Endodermal cell (in vitro differentiated cells): ENCODE measurements around the gene CLHC1. TPM values are rescaled to one million over a fixed set of nuclear protein-coding genes. Genes with fewer than 3 reads are reported as not detected.

ENCODE experiments used
- DNase-seq: peaks from one replicate; pipeline ENCODE4 v3.0.0-alpha.2; 2017
- H3K27ac ChIP-seq: 2 replicates; pipeline ENCODE4 v1.5.1; 2013; ENCODE audit warnings: mild to moderate bottlenecking, low read depth, low read length, moderate library complexity
- H3K27me3 ChIP-seq: 2 replicates; pipeline ENCODE4 v1.6.1; 2013; ENCODE audit warnings: mild to moderate bottlenecking, low read length, moderate library complexity; ENCODE audit not compliant: insufficient read depth, control insufficient read depth, poor library complexity, severe bottlenecking
- H3K36me3 ChIP-seq: 2 replicates; pipeline ENCODE4 v1.7.0; 2013; ENCODE audit warnings: mild to moderate bottlenecking, low read length, moderate library complexity; ENCODE audit not compliant: control insufficient read depth, insufficient read depth
- H3K4me1 ChIP-seq: one replicate; pipeline ENCODE4 v1.7.0; 2013; ENCODE audit warnings: low read length; ENCODE audit not compliant: control insufficient read depth, insufficient read depth
- H3K4me3 ChIP-seq: 2 replicates; pipeline ENCODE4 v1.5.1; 2013; ENCODE audit warnings: mild to moderate bottlenecking, low read length, moderate library complexity
- H3K9ac ChIP-seq: 2 replicates; pipeline ENCODE4 v1.6.1; 2013; ENCODE audit warnings: mild to moderate bottlenecking, low read length, moderate library complexity; ENCODE audit not compliant: poor library complexity, severe bottlenecking; ENCODE audit errors: extremely low read depth
- H3K9me3 ChIP-seq: 2 replicates; pipeline ENCODE4 v1.6.1; 2013; ENCODE audit warnings: mild to moderate bottlenecking, low read length, moderate library complexity; ENCODE audit not compliant: control insufficient read depth
- H3K27ac Mint-ChIP-seq: 2 replicates; pipeline ENCODE4 v1.8.0; 2020; ENCODE audit warnings: mixed read lengths
- H3K27me3 Mint-ChIP-seq: 2 replicates; pipeline ENCODE4 v1.8.0; 2021; ENCODE audit warnings: mild to moderate bottlenecking, mixed read lengths; ENCODE audit not compliant: insufficient read depth
- H3K36me3 Mint-ChIP-seq: 2 replicates; pipeline ENCODE4 v1.8.0; 2020; ENCODE audit warnings: low read depth, mixed read lengths
- H3K4me1 Mint-ChIP-seq: 2 replicates; pipeline ENCODE4 v1.8.0; 2020; ENCODE audit warnings: mixed read lengths
- H3K4me3 Mint-ChIP-seq: 2 replicates; pipeline ENCODE4 v1.8.0; 2020; ENCODE audit warnings: mild to moderate bottlenecking, moderate library complexity, mixed read lengths
- H3K9me3 Mint-ChIP-seq: 2 replicates; pipeline ENCODE4 v1.8.0; 2020; ENCODE audit warnings: mild to moderate bottlenecking, mixed read lengths
- WGBS, 2 experiments: methylation state at CpG; one replicate each; pipeline versions ENCODE4 v1.1.5 to v1.1.7; 2013; ENCODE audit warnings: missing lambda C conversion rate in 2 of 2, mixed read lengths in 1 of 2; ENCODE audit not compliant: insufficient coverage in 1 of 2, insufficient read length in 1 of 2; 5-methylcytosine and 5-hydroxymethylcytosine counted together
- total RNA-seq, 2 donors: library from RNA; stranded (reverse); fragmentation: NEBNext Ultra II Directional in 1 of 2; extraction: Animal tissue kit (Norgen Biotek cat#: 25700) in 1 of 2; gene quantifications; 2 replicates in 1 of 2; 3 replicates in 1 of 2; pipeline ENCODE4 v1.2.1, GENCODE V29; 2021
- TF ChIP-seq, protein P1 (sequence below): fragments of 200-600 bp; sonication (generic); conservative IDR thresholded peaks from 2 replicates; pipeline ENCODE4 v1.5.0; 2021; ENCODE audit warnings: antibody characterized with exemption, mild to moderate bottlenecking

CLHC1 gene
- total RNA-seq, 2 donors from 2014 or later: 15.4 to 17.9 TPM

DNA sequence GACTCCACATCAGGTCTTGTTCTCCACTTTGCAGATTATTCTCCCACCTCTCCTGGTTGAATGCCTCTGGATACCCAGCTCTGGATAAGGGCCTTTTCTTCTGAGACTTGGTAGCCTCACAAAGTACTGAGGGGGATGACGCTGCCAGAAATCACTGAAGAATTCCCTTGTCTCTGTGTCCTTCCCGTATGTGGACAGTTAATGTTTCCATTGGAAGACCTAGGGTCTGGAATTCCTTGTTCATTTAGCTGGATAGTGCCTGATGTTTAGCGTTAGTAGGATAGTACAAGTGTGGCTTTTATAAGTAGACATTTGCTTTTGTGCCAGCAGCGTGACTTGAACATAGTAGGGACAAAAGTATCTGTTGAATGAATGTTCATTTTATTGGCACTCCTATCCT is 76.9 kb downstream of the CLHC1 start:
- no peak overlapping the region for H3K27ac Mint-ChIP-seq
- H3K4me3 Mint-ChIP-seq: no peak overlapping the region
- Histone ChIP-seq H3K4me1 (peaks cover 15% of the 10 kb centered on the region), H3K27ac (no peak overlapping the region), H3K9ac (no peak overlapping the region), H3K4me3 (no peak overlapping the region), H3K9me3 (no peaks in the 10 kb centered on the region), H3K27me3 (peaks cover 9% of the 10 kb centered on the region), H3K36me3 (no peaks in the 10 kb centered on the region)
- no peaks in the 10 kb centered on the region for H3K36me3 Mint-ChIP-seq
- peaks cover 35% of the 10 kb centered on the region for H3K4me1 Mint-ChIP-seq
- no peak for DNase-seq
- 93 to 100% methylated on average over 2 to 4 of the region's 4 CpGs for WGBS, 2 experiments
- TF ChIP-seq, protein P1, sequence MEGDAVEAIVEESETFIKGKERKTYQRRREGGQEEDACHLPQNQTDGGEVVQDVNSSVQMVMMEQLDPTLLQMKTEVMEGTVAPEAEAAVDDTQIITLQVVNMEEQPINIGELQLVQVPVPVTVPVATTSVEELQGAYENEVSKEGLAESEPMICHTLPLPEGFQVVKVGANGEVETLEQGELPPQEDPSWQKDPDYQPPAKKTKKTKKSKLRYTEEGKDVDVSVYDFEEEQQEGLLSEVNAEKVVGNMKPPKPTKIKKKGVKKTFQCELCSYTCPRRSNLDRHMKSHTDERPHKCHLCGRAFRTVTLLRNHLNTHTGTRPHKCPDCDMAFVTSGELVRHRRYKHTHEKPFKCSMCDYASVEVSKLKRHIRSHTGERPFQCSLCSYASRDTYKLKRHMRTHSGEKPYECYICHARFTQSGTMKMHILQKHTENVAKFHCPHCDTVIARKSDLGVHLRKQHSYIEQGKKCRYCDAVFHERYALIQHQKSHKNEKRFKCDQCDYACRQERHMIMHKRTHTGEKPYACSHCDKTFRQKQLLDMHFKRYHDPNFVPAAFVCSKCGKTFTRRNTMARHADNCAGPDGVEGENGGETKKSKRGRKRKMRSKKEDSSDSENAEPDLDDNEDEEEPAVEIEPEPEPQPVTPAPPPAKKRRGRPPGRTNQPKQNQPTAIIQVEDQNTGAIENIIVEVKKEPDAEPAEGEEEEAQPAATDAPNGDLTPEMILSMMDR: no peak
- H3K27me3 Mint-ChIP-seq: peaks cover 18% of the 10 kb centered on the region
- no peaks in the 10 kb centered on the region for H3K9me3 Mint-ChIP-seq

DNA sequence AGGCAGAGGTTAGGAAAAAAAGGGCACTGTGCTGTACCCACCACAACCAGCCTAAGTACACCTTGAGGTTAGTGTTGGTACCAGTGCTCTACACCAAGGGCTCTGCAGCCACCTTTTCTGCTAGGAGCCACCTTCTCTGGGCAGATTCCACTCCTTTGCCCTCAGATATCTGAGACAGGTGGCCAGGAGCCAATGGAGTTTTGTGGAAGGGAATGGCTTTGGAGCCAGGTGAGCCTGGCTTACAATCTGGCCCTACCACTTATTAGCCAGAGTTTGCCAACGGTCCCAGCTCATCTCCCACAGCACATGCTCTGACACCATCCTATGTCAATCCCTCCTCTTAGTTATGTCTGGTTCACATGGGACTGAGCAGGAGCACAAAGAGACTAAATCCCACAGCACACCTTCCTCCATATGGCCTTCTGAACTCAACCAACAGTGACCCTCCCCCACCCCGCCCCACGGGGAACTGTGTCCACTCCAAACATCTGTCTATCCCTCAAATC is 77.5 kb downstream of the CLHC1 start:
- Histone ChIP-seq H3K4me1 (peaks cover 15% of the 10 kb centered on the region), H3K36me3 (no peaks in the 10 kb centered on the region), H3K27me3 (peaks cover 9% of the 10 kb centered on the region), H3K9me3 (no peaks in the 10 kb centered on the region), H3K4me3 (no peak overlapping the region), H3K27ac (no peak overlapping the region), H3K9ac (no peak overlapping the region)
- WGBS, 2 experiments: 91% methylated on average over 3 of the region's 3 CpGs; no CpG with 5 or more reads in 1 of the 2 experiments
- Mint-ChIP-seq H3K4me1 (peaks cover 33% of the 10 kb centered on the region), H3K27me3 (peaks cover 23% of the 10 kb centered on the region), H3K9me3 (no peaks in the 10 kb centered on the region), H3K36me3 (no peaks in the 10 kb centered on the region), H3K4me3 (no peak overlapping the region), H3K27ac (no peak overlapping the region)
- DNase-seq: no peak
- TF ChIP-seq, protein P1: no peak

DNA sequence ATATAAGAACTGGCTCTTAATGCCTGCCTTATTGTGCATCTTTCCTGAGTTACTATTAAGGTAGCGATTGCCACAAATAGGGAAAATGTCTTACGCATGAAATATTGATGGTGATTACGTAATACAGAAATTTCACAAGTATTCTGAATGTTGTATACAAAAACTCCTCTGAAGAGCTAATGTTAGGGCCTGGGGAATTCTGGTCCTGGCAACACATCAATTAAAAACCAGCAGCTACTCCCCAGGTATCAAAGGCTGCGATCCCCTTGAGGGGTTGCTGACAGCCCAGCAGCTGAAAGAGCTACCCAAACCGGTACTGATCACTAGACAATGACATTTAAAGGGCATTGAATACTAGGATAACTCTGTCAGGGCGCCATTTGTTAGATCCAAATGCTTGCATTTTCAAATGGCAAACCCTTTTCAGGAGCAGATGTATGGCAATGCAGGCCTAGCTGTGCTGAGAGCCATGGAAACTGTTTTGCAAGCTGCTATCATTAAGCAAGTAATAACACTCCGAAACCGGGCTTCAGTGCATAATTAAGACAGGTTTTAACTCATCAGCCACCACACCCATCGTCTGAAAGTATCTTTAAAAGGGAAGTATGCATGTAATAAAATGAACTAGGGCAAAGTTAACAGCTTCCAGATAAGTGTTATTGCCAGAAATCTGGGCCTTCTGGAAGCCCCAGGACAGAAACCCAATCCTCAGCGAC is 78.4 kb downstream of the CLHC1 start:
- no peaks in the 10 kb centered on the region for H3K9me3 Mint-ChIP-seq
- Histone ChIP-seq H3K27ac (no peak overlapping the region), H3K9ac (no peak overlapping the region), H3K4me1 (peaks cover 15% of the 10 kb centered on the region), H3K4me3 (no peak overlapping the region), H3K36me3 (no peaks in the 10 kb centered on the region), H3K9me3 (no peaks in the 10 kb centered on the region), H3K27me3 (peaks cover 9% of the 10 kb centered on the region)
- no peak overlapping the region for H3K27ac Mint-ChIP-seq
- TF ChIP-seq, protein P1: no peak
- no peak overlapping the region for H3K4me3 Mint-ChIP-seq
- peaks cover 37% of the 10 kb centered on the region for H3K4me1 Mint-ChIP-seq
- no peaks in the 10 kb centered on the region for H3K36me3 Mint-ChIP-seq
- peaks cover 23% of the 10 kb centered on the region for H3K27me3 Mint-ChIP-seq
- WGBS, 2 experiments: 76 to 89% methylated on average over 3 to 10 of the region's 10 CpGs
- DNase-seq: no peak
